Common myeloid progenitor, CD34-positive (primary cell): ENCODE data around the gene DOCK2.

Experiments used
- CTCF ChIA-PET: fragments of 350-600 bp; sonication (Branson Sonifier 250); formaldehyde crosslinking; loops from one replicate; lab custom pipeline; 2021; ENCODE audit warnings: antibody characterized with exemption; lab: Charles Lee
- POLR2A ChIA-PET: fragments of 350-600 bp; sonication (Branson Sonifier 250); formaldehyde crosslinking; loops from one replicate; lab custom pipeline; 2021; ENCODE audit warnings: antibody characterized with exemption; lab: Charles Lee
- DNase-seq, 3 donors: peaks; one replicate each; pipeline versions ENCODE4 v3.0.0 to v3.0.0-alpha.2; 2013
- H3K27ac ChIP-seq, 2 experiments: 1 replicate in 1 of 2; 2 replicates in 1 of 2; pipeline ENCODE4 v1.7.0; 2013; ENCODE audit warnings: inconsistent platforms in 2 of 2, low read length in 2 of 2, mild to moderate bottlenecking in 2 of 2, low read depth in 1 of 2, moderate library complexity in 1 of 2; ENCODE audit not compliant: severe bottlenecking in 2 of 2, insufficient read depth in 1 of 2, poor library complexity in 1 of 2
- H3K27me3 ChIP-seq, 5 experiments: replicated peaks in 2 of 5; 1 replicate in 3 of 5; 2 replicates in 2 of 5; pipeline versions ENCODE4 v1.6.1 to v1.7.0; 2013; ENCODE audit warnings: low read length in 4 of 5, mild to moderate bottlenecking in 2 of 5, moderate library complexity in 2 of 5, inconsistent platforms in 1 of 5; ENCODE audit not compliant: insufficient read depth in 5 of 5, control insufficient read depth in 4 of 5
- H3K36me3 ChIP-seq, 4 experiments: 1 replicate in 2 of 4; 2 replicates in 2 of 4; pipeline versions ENCODE4 v1.6.1 to v1.7.0; 2013; ENCODE audit warnings: low read length in 3 of 4, control low read depth in 1 of 4, mild to moderate bottlenecking in 1 of 4; ENCODE audit not compliant: control insufficient read depth in 4 of 4, insufficient read depth in 4 of 4
- H3K4me1 ChIP-seq, 4 experiments: 1 replicate in 3 of 4; 2 replicates in 1 of 4; pipeline versions ENCODE4 v1.6.1 to v1.7.1; 2013; ENCODE audit warnings: low read length in 3 of 4, mild to moderate bottlenecking in 3 of 4, control low read depth in 1 of 4, inconsistent platforms in 1 of 4, moderate library complexity in 1 of 4; ENCODE audit not compliant: control insufficient read depth in 4 of 4, insufficient read depth in 4 of 4; ENCODE audit errors: control extremely low read depth in 1 of 4
- H3K4me3 ChIP-seq, 7 experiments: 1 replicate in 4 of 7; 2 replicates in 3 of 7; pipeline versions ENCODE4 v1.5.1 to v1.7.0; 2013; ENCODE audit warnings: mild to moderate bottlenecking in 7 of 7, low read length in 6 of 7, moderate library complexity in 6 of 7, inconsistent platforms in 2 of 7, low read depth in 2 of 7, control low read depth in 1 of 7; ENCODE audit not compliant: insufficient read depth in 4 of 7, control insufficient read depth in 1 of 7; ENCODE audit errors: extremely low read depth in 1 of 7
- H3K9me3 ChIP-seq, 5 experiments: 1 replicate in 4 of 5; 2 replicates in 1 of 5; pipeline versions ENCODE4 v1.6.1 to v1.7.1; 2013; ENCODE audit warnings: low read length in 4 of 5, mild to moderate bottlenecking in 2 of 5, inconsistent platforms in 1 of 5, low read depth in 1 of 5, moderate library complexity in 1 of 5; ENCODE audit not compliant: control insufficient read depth in 4 of 5, insufficient read depth in 2 of 5; ENCODE audit errors: control extremely low read depth in 1 of 5
- WGBS: methylation state at CpG from one replicate; pipeline ENCODE4 v1.1.5; 2013; ENCODE audit not compliant: insufficient coverage; 5-methylcytosine and 5-hydroxymethylcytosine counted together

DOCK2 gene

GRCh38 chr5:169958278-169958677 is 321.2 kb downstream of the DOCK2 start:
- Histone ChIP-seq H3K36me3 (peaks cover 0 to 18% (median 5%) of the 10 kb centered on the region in 4 experiments), H3K27ac (no peak overlapping the region), H3K4me3 (no peak overlapping the region), H3K4me1 (no peaks in the 10 kb centered on the region), H3K9me3 (no peaks in the 10 kb centered on the region), H3K27me3 (no peaks in the 10 kb centered on the region)
- CTCF ChIA-PET: interaction anchor here (0.9 to 2.1 kb wide), 3 partner anchors 12 to 22 kb away, joined by 4 to 7 read pairs (median 4); partner anchors contain the start of gene INSYN2B
- 100% methylated on average over 1 of the region's 3 CpGs for WGBS
- no peak for DNase-seq
- POLR2A ChIA-PET: no interaction called here

- CTCF ChIA-PET: no interaction called here
- Histone ChIP-seq H3K4me3 (no peak overlapping the region), H3K27me3 (no peaks in the 10 kb centered on the region), H3K4me1 (no peaks in the 10 kb centered on the region), H3K36me3 (peaks cover 0 to 20% (median 7%) of the 10 kb centered on the region in 4 experiments), H3K27ac (no peak overlapping the region), H3K9me3 (no peaks in the 10 kb centered on the region)
- DNase-seq: no peak
- POLR2A ChIA-PET: no interaction called here
- 100% methylated on average over 1 of the region's 2 CpGs for WGBS
These were observed 323.6 kb downstream of the DOCK2 start for GRCh38 chr5:169960659-169961058.

- Histone ChIP-seq H3K4me1 (no peaks in the 10 kb centered on the region), H3K27me3 (no peaks in the 10 kb centered on the region), H3K36me3 (peaks cover 0 to 22% (median 7%) of the 10 kb centered on the region in 4 experiments), H3K4me3 (no peak overlapping the region), H3K27ac (no peak overlapping the region), H3K9me3 (no peaks in the 10 kb centered on the region)
- POLR2A ChIA-PET: no interaction called here
- WGBS: 79% methylated on average over 4 of the region's 5 CpGs
- DNase-seq: no peak
- CTCF ChIA-PET: no interaction called here
These were observed 327.2 kb downstream of the DOCK2 start for GRCh38 chr5:169964246-169964645.

GRCh38 chr5:169970339-169970738 is 333.3 kb downstream of the DOCK2 start:
- Histone ChIP-seq H3K4me1 (no peaks in the 10 kb centered on the region), H3K9me3 (no peaks in the 10 kb centered on the region), H3K36me3 (peaks cover 0 to 27% (median 7%) of the 10 kb centered on the region in 4 experiments), H3K27ac (no peak overlapping the region), H3K4me3 (no peak overlapping the region), H3K27me3 (no peaks in the 10 kb centered on the region)
- CTCF ChIA-PET: interaction anchor here (0.6 to 2.5 kb wide), 2 partner anchors 10 to 388 kb away, joined by 4 to 17 read pairs; partner anchors contain the start of gene INSYN2B
- no peak for DNase-seq
- POLR2A ChIA-PET: no interaction called here

- DNase-seq: no peak
- POLR2A ChIA-PET: interaction anchor here (0.6 to 0.7 kb wide), 2 partner anchors 14 to 118 kb away, joined by 3 to 7 read pairs; no protein-coding TSS in a partner anchor
- H3K9me3 ChIP-seq: no peaks in the 10 kb centered on the region
- H3K4me3 ChIP-seq: no peak overlapping the region
- peaks cover 0 to 25% (median 6%) of the 10 kb centered on the region in 4 experiments for H3K36me3 ChIP-seq
- H3K4me1 ChIP-seq: no peaks in the 10 kb centered on the region
- 80% methylated on average over 8 of the region's 8 CpGs for WGBS
- H3K27me3 ChIP-seq: no peaks in the 10 kb centered on the region
- no peak overlapping the region for H3K27ac ChIP-seq
- CTCF ChIA-PET: interaction anchor here (0.6 to 2.5 kb wide), 2 partner anchors 9 to 389 kb away, joined by 4 to 17 read pairs; partner anchors contain the start of gene INSYN2B
These were observed 334.1 kb downstream of the DOCK2 start for GRCh38 chr5:169970911-169971765.

GRCh38 chr5:169971780-169972179 is 334.7 kb downstream of the DOCK2 start:
- ChIA-PET POLR2A (interaction anchor here (0.6 to 0.7 kb wide), 2 partner anchors 13 to 117 kb away, joined by 3 to 7 read pairs; no protein-coding TSS in a partner anchor), CTCF (interaction anchor here (2.5 kb wide), 1 partner anchor 9 kb away, joined by 17 read pairs; the partner anchor contains the start of gene INSYN2B)
- 100% methylated on average over 1 of the region's 1 CpG for WGBS
- Histone ChIP-seq H3K27me3 (no peaks in the 10 kb centered on the region), H3K4me3 (no peak overlapping the region), H3K36me3 (peaks cover 0 to 22% (median 4%) of the 10 kb centered on the region in 4 experiments), H3K27ac (no peak overlapping the region), H3K9me3 (no peaks in the 10 kb centered on the region), H3K4me1 (no peaks in the 10 kb centered on the region)
- DNase-seq: no peak

- no CpG with 5 or more reads among the region's 3 CpGs for WGBS
- H3K4me1 ChIP-seq: no peaks in the 10 kb centered on the region
- H3K9me3 ChIP-seq: no peaks in the 10 kb centered on the region
These were observed 336.0 kb downstream of the DOCK2 start for GRCh38 chr5:169973056-169973455.

More at GRCh38 chr5:169973056-169973455, 336.0 kb downstream of the DOCK2 start:
- Histone ChIP-seq H3K4me3 (no peak overlapping the region), H3K27me3 (no peaks in the 10 kb centered on the region), H3K27ac (no peak overlapping the region), H3K36me3 (peaks cover 0 to 26% (median 5%) of the 10 kb centered on the region in 4 experiments)
- ChIA-PET CTCF (interaction anchor here (1.6 kb wide), 1 partner anchor 15 kb away, joined by 4 read pairs; no protein-coding TSS in a partner anchor), POLR2A (no interaction called here)
- DNase-seq: no peak
